SKM-1 treated with dmso at 0.1 percent for 144 hours (cell line): ENCODE results near the gene ZNF766.
A peak's percentile ranks its signal among the peaks of the same experiment; 100 is the strongest.
"Not testable (repeated sequence)": the region's sequence is repeated elsewhere in the genome, so short reads cannot be mapped to it uniquely, and the experiment has no call there.

Experiments
- DNase-seq: peaks from one replicate; lab custom pipeline; 2025; ENCODE audit not compliant: unreplicated experiment; lab: John Stamatoyannopoulos, UW

ZNF766 gene

DNA sequence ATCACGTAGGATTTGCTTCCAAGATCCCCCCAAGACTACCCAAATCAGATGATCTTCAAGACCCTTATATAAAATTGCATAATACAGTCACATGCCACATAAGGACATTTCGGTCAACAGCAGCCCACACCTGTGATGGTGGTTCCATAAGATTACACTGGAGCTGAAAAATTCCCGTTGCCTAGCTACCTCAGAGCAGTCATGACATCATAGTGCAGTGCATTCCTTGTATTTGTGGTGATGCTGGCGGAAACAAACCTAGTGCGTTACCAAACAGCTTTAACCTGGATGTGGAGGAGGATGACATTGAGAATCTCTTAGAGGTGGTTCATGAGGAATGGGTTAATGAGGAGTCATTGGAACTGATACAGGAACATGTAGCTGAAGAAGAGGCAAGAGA is 4.8 kb downstream of the ZNF766 start:
- DNase-seq, result no peak

- no peak for DNase-seq
Measured at GRCh38 chr19:52275988-52276387, 6.6 kb downstream of the ZNF766 start.

GRCh38 chr19:52277471-52277870 is 8.1 kb downstream of the ZNF766 start:
- DNase-seq, result no peak

- no peak for DNase-seq
Measured at GRCh38 chr19:52286256-52286655, 16.9 kb downstream of the ZNF766 start.

GRCh38 chr19:52291781-52292180 is 22.4 kb downstream of the ZNF766 start:
- no peak for DNase-seq

GRCh38 chr19:52292946-52293345 is 23.6 kb downstream of the ZNF766 start:
- DNase-seq, result not testable (repeated sequence)

DNA sequence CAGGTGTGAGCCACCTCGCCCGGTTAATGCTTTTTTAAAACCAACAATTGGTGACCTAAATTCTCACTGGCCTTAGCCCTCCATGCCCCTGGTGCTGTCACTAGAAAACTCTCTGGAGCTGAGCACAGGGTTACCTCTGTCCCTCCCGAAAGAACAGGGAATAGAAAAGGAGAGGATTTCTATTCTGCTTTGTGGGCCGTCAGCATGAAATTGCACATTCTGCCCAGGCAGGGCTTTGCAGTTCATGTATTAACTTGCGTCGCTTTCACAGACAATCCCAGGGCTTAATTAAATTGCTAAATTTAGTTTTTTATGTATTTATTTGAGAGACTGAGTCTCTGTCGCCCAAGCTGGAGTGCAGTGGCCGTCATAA is 27.0 kb downstream of the ZNF766 start:
- DNase-seq, result no peak

DNA sequence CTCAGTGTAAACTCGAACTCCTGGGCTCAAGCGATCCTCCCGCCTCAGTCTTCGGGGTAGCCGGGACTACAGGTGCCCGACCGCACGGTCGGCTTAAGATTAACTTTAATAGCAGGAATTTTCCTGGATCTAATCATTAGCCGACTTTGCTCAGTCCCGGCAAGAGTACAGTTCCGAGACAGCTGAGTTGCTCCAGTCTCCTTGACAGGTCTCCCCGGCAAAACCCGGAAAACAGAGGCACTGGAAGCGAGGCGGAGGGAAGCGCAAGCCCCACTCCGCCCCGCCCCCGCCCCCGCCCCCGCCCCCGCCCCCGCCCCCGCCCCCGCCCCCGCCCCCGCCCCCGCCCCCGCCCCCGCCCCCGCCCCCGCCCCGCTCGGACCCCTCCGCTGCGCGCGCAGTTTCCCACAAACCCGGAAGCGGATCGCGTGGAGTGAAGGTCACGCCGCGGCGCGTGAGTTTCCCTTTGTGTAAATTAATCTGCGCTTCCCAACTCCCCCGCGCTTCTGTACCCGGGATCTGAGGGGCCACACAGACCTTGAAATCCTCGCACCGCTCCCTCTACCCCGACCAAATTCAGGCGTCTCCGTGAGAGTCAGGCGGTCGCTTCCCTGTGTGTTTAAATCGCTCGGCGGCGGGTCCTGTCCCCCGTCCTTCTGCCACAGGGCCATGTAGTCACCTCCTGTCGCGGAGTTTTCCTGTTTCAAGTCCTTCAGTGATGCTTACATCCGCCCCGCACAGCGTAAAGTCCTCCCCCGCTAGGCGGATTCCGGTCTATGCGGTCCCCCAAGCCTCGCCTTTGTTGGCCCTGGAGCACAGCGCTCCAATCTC is 27.6 kb downstream of the ZNF766 start, which contains the start of gene ZNF480:
Gene ZNF480, plus strand, starts transcription at position 397 of the 828 bp plus-strand sequence. CDS start 3,244 bp downstream, outside the sequence.
- peak; percentile 26 for DNase-seq

- DNase-seq, result peak; percentile 12
Measured at GRCh38 chr19:52297601-52298364, 28.4 kb downstream of the ZNF766 start.

DNA sequence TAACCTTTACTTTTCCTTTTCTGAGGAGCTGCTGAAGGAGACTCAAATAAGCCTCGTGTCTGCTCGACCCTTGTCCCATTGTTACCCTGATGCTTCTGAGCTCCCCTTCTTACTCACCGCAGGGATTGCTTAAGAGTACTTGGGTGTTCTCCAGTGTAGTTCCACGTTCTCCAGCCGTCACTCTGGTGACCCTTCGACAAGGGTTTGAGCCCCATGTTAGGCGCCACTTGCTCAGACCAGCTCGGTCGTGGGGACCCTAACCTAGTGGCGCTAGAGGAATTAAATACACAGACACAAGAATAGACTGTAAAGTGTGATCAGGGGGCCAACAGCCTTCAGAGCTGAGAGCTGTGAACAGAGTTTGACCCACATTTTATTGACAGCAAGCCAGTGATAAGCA is 37.9 kb downstream of the ZNF766 start:
- no peak for DNase-seq

DNA sequence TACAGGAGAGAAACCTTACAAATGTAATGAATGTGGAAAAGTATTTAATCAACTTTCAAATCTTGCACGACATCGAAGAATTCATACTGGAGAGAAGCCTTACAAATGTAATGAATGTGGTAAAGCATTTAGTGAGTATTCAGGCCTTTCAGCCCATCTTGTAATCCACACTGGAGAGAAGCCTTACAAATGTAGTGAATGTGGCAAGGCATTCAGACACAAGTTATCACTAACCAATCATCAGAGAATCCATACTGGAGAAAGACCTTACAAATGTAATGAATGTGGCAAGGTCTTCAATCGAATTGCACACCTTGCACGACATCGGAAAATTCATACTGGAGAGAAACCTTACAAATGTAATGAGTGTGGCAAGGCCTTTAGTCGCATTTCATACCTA is 53.0 kb downstream of the ZNF766 start:
- no peak for DNase-seq

DNA sequence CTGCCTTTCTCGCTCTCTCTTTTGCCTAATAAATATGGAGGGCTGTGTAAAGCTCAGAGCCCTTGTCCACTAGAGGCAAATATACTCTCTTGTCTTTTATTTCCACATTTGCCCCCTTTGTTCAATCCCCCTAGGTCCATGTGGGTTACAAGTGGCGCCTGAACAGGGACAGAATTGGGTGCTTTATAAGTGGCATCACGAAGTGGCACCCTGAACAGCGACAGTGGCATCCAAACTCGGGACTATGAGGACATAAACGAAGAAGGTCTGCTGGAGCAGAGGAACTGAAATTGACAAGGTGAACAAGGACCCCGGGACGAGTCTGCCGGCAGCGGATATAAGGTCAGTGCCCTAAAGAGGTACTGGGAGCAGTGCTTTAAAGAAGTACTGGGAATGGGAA is 62.4 kb downstream of the ZNF766 start:
- DNase-seq, result no peak

- no peak for DNase-seq
Measured at GRCh38 chr19:52335768-52336116, 66.4 kb downstream of the ZNF766 start.

- DNase-seq, result peak; percentile 39
Measured at GRCh38 chr19:52336117-52336790, 66.9 kb downstream of the ZNF766 start, which contains the start of gene ZNF610. Gene ZNF610 (plus strand): TSS chr19:52336243. CDS start chr19:52349173, 12,930 bp downstream.

GRCh38 chr19:52336791-52337381 is 67.5 kb downstream of the ZNF766 start:
- no peak for DNase-seq

- DNase-seq, result not testable (repeated sequence)
Measured at GRCh38 chr19:52339022-52339421, 69.6 kb downstream of the ZNF766 start.

DNA sequence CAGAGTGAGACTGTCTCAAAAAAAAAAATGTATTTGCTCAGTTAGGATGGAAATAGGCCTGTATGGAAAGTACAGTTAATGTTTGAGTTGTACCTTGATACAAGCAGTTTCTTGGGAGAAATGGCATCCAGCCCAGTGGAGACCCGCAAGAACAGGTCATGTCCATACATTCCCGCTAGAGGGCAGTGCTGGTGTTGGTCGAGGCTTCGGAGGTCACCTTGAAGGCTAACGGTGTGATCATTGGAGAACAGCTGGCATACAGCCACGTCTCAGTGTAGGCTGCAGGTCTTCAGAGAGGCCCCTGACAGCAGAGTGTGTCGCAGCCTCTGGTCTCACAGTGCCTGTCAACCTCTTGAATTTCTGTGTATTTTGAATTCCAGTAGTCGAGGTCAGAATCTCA is 74.2 kb downstream of the ZNF766 start:
- DNase-seq, result peak; percentile 34

GRCh38 chr19:52345162-52345561 is 75.8 kb downstream of the ZNF766 start:
- no peak for DNase-seq
